Mesenchymal stem cell (in vitro differentiated cells and primary cell): Measurements from ENCODE around the gene ECHS1.

ENCODE experiments used
- DNase-seq: peaks from one replicate; pipeline ENCODE4 v3.0.0-alpha.2; 2013
- H2AFZ ChIP-seq: one replicate; pipeline ENCODE4 v1.6.1; 2013; ENCODE audit warnings: low read depth, mild to moderate bottlenecking, control low read depth, inconsistent platforms, low read length, moderate library complexity
- H2AK5ac ChIP-seq: 2 replicates; pipeline ENCODE4 v1.6.1; 2013; ENCODE audit warnings: low read length, moderate library complexity, mild to moderate bottlenecking, inconsistent platforms; ENCODE audit not compliant: severe bottlenecking
- H2BK120ac ChIP-seq: one replicate; pipeline ENCODE4 v1.6.1; 2013; ENCODE audit warnings: low read depth, mild to moderate bottlenecking, inconsistent platforms, low read length, moderate library complexity
- H2BK12ac ChIP-seq, 2 experiments: one replicate each; pipeline ENCODE4 v1.6.1; 2013; ENCODE audit warnings: inconsistent platforms in 2 of 2, low read length in 2 of 2, mild to moderate bottlenecking in 2 of 2, moderate library complexity in 2 of 2, control low read depth in 1 of 2
- H2BK15ac ChIP-seq: one replicate; pipeline ENCODE4 v1.6.1; 2013; ENCODE audit warnings: mild to moderate bottlenecking, low read depth, inconsistent platforms; ENCODE audit not compliant: poor library complexity, severe bottlenecking
- H2BK5ac ChIP-seq: 2 replicates; pipeline ENCODE4 v1.6.1; 2013; ENCODE audit warnings: low read depth, mild to moderate bottlenecking, low read length, control low read depth, inconsistent platforms; ENCODE audit not compliant: poor library complexity, severe bottlenecking
- H3K14ac ChIP-seq, 2 experiments: one replicate each; pipeline ENCODE4 v1.6.1; 2013; ENCODE audit warnings: inconsistent platforms in 2 of 2, low read length in 2 of 2, control low read depth in 1 of 2, mild to moderate bottlenecking in 1 of 2, moderate library complexity in 1 of 2
- H3K18ac ChIP-seq, 2 experiments: one replicate each; pipeline ENCODE4 v1.6.1; 2013; ENCODE audit warnings: inconsistent platforms in 2 of 2, low read length in 2 of 2, control low read depth in 1 of 2, low read depth in 1 of 2, mild to moderate bottlenecking in 1 of 2
- H3K23ac ChIP-seq, 2 experiments: one replicate each; pipeline ENCODE4 v1.6.1; 2013; ENCODE audit warnings: inconsistent platforms in 2 of 2, low read length in 2 of 2, mild to moderate bottlenecking in 2 of 2, moderate library complexity in 2 of 2, control low read depth in 1 of 2
- H3K27ac ChIP-seq: 2 replicates; pipeline ENCODE4 v1.5.1; 2013; ENCODE audit warnings: mild to moderate bottlenecking, moderate library complexity, low read length, control low read depth, inconsistent platforms; ENCODE audit not compliant: poor library complexity, severe bottlenecking
- H3K27me3 ChIP-seq, 2 experiments: 2 replicates each; pipeline versions ENCODE4 v1.6.1 to v1.7.0; 2013; ENCODE audit warnings: low read length in 2 of 2, mild to moderate bottlenecking in 2 of 2, moderate library complexity in 2 of 2, control low read depth in 1 of 2, inconsistent platforms in 1 of 2; ENCODE audit not compliant: control insufficient read depth in 1 of 2, insufficient read depth in 1 of 2
- H3K36me3 ChIP-seq, 2 experiments: 2 replicates each; pipeline versions ENCODE4 v1.6.1 to v1.7.0; 2013; ENCODE audit warnings: low read length in 2 of 2, control low read depth in 1 of 2, inconsistent platforms in 1 of 2, low read depth in 1 of 2, mild to moderate bottlenecking in 1 of 2; ENCODE audit not compliant: insufficient read depth in 2 of 2, control insufficient read depth in 1 of 2
- H3K4ac ChIP-seq, 2 experiments: one replicate each; pipeline ENCODE4 v1.6.1; 2013; ENCODE audit warnings: inconsistent platforms in 2 of 2, low read length in 2 of 2, mild to moderate bottlenecking in 2 of 2, moderate library complexity in 2 of 2, control low read depth in 1 of 2, low read depth in 1 of 2
- H3K4me1 ChIP-seq: 2 replicates; pipeline ENCODE4 v1.6.1; 2013; ENCODE audit warnings: low read depth, low read length, control low read depth; ENCODE audit not compliant: control insufficient read depth, insufficient read depth
- H3K4me2 ChIP-seq: 2 replicates; pipeline ENCODE4 v1.6.1; 2013; ENCODE audit warnings: low read length, mild to moderate bottlenecking, inconsistent platforms; ENCODE audit not compliant: poor library complexity, severe bottlenecking
- H3K4me3 ChIP-seq, 2 experiments: 2 replicates each; pipeline versions ENCODE4 v1.5.1 to v1.7.0; 2013; ENCODE audit warnings: low read length in 2 of 2, mild to moderate bottlenecking in 2 of 2, control low read depth in 1 of 2, low read depth in 1 of 2; ENCODE audit not compliant: insufficient read depth in 1 of 2
- H3K79me1 ChIP-seq: replicated peaks from 2 replicates; pipeline ENCODE4 v1.6.1; 2013; ENCODE audit warnings: mild to moderate bottlenecking, control low read depth, low read length, inconsistent platforms; ENCODE audit not compliant: poor library complexity, severe bottlenecking
- H3K9ac ChIP-seq: 2 replicates; pipeline ENCODE4 v1.7.0; 2013; ENCODE audit warnings: mild to moderate bottlenecking, low read length, moderate library complexity
- H3K9me3 ChIP-seq: 2 replicates; pipeline ENCODE4 v1.7.0; 2013; ENCODE audit warnings: mild to moderate bottlenecking, low read length; ENCODE audit not compliant: control insufficient read depth
- H4K8ac ChIP-seq: one replicate; pipeline ENCODE4 v1.6.1; 2013; ENCODE audit warnings: inconsistent platforms, mild to moderate bottlenecking, low read length, moderate library complexity
- H4K91ac ChIP-seq: one replicate; pipeline ENCODE4 v1.6.1; 2013; ENCODE audit warnings: mild to moderate bottlenecking, low read length, inconsistent platforms
- WGBS: methylation state at CpG from one replicate; pipeline ENCODE4 v1.1.7; 2013; ENCODE audit warnings: mixed read lengths; 5-methylcytosine and 5-hydroxymethylcytosine counted together

ECHS1 gene

DNA sequence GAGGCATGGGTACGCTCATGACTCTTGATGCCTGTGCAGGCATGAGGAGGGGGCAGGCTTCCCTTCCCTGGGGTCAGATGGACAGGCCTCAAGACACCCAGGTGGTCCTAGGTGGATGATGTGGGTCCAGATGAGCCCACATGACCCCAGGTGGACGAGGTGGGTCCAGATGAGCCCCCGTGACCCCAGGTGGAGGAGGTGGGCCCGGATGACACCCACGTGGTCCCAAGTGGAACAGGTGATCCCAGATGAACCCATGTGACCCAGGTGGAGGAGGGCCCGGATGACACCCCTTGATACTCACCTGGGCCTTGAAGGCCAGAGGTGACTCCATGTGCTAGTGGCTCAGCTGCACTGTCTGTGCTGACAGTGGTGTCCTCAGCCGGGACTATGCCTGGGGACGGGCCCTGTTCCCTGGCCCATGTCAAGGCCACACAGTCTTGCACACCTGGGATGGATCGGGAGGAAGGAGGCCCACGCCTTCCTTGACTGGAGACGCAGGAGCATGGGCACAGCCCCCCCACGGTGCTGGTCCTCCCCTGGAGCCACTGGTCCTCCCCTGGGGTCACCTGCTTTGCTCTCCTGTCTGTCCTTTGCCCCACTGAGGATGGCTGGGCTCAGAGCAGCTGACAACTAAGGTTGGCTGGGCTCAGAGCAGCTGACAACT is 22.7 kb downstream of the ECHS1 start:
- Histone ChIP-seq H2BK15ac (no peak overlapping the region), H2AFZ (no peak overlapping the region), H3K79me1 (peaks cover 4% of the 10 kb centered on the region), H3K4me3 (no peak overlapping the region), H3K23ac (no peak overlapping the region), H3K27me3 (peaks cover 8 to 62% of the 10 kb centered on the region in 2 experiments), H2BK12ac (no peak overlapping the region), H3K9me3 (no peaks in the 10 kb centered on the region), H3K9ac (no peak overlapping the region), H3K4ac (no peak overlapping the region), H2BK120ac (no peak overlapping the region), H3K18ac (no peak overlapping the region), H4K8ac (no peak overlapping the region), H3K4me1 (peaks cover 13% of the 10 kb centered on the region), H2AK5ac (no peak overlapping the region), H3K27ac (no peak overlapping the region), H4K91ac (no peak overlapping the region), H2BK5ac (no peak overlapping the region), H3K14ac (no peak overlapping the region), H3K4me2 (no peak overlapping the region), H3K36me3 (peaks cover 0 to 15% of the 10 kb centered on the region in 2 experiments)
- no peak for DNase-seq
- 86% methylated on average over 12 of the region's 12 CpGs for WGBS

GRCh38 chr10:133349577-133350011 is 23.6 kb downstream of the ECHS1 start:
- peaks cover 13% of the 10 kb centered on the region for H3K4me1 ChIP-seq
- H4K8ac ChIP-seq: no peak overlapping the region
- H3K79me1 ChIP-seq: no peaks in the 10 kb centered on the region
- H3K9me3 ChIP-seq: no peaks in the 10 kb centered on the region
- H2BK15ac ChIP-seq: no peak overlapping the region
- H3K36me3 ChIP-seq: peaks cover 0 to 7% of the 10 kb centered on the region in 2 experiments
- H3K23ac ChIP-seq: no peak overlapping the region
- no peak overlapping the region for H3K4ac ChIP-seq
- no peak overlapping the region for H3K18ac ChIP-seq
- no peak overlapping the region for H3K9ac ChIP-seq
- H2BK5ac ChIP-seq: no peak overlapping the region
- H2BK120ac ChIP-seq: no peak overlapping the region
- H3K27me3 ChIP-seq: peaks cover 8 to 70% of the 10 kb centered on the region in 2 experiments
- WGBS: 90% methylated on average over 7 of the region's 9 CpGs
- H2AFZ ChIP-seq: no peak overlapping the region
- no peak overlapping the region for H3K4me3 ChIP-seq
- H2AK5ac ChIP-seq: no peak overlapping the region
- DNase-seq: no peak
- H3K4me2 ChIP-seq: no peak overlapping the region
- no peak overlapping the region for H2BK12ac ChIP-seq
- peak overlapping the region; percentile 34 for H4K91ac ChIP-seq
- H3K14ac ChIP-seq: peak overlapping the region in 1 of 2 experiments; percentile 71
- no peak overlapping the region for H3K27ac ChIP-seq

DNA sequence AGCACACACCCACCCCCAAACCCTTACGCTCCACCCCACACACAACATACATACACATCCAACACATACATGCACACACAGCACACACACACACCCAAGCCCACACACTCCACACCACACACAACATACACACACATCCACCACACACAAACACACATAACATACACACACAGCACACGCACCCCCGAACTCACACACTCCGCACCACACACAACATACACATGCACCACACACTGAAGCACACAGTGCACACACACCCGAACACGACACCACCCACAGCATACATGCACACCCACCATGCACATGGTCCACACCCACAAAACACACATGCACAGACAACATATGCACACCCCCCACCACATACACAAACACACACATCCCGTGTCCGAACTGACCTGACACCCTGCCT is 24.0 kb downstream of the ECHS1 start:
- H2BK120ac ChIP-seq: no peak overlapping the region
- H3K36me3 ChIP-seq: peaks cover 0 to 3% of the 10 kb centered on the region in 2 experiments
- H3K4ac ChIP-seq: no peak overlapping the region
- peak overlapping the region in 1 of 2 experiments; percentile 71 for H3K14ac ChIP-seq
- H3K4me3 ChIP-seq: peak overlapping the region in 1 of 2 experiments; percentile 26
- H4K8ac ChIP-seq: no peak overlapping the region
- peak overlapping the region; percentile 57 for H2AFZ ChIP-seq
- H3K9ac ChIP-seq: no peak overlapping the region
- H3K23ac ChIP-seq: no peak overlapping the region
- H3K79me1 ChIP-seq: no peaks in the 10 kb centered on the region
- H3K27me3 ChIP-seq: peaks cover 8 to 74% of the 10 kb centered on the region in 2 experiments
- H2AK5ac ChIP-seq: no peak overlapping the region
- peak overlapping the region; percentile 34 for H4K91ac ChIP-seq
- no peak overlapping the region for H2BK15ac ChIP-seq
- peaks cover 13% of the 10 kb centered on the region for H3K4me1 ChIP-seq
- WGBS: 95% methylated on average over 8 of the region's 8 CpGs
- H3K18ac ChIP-seq: peak overlapping the region in 1 of 2 experiments; percentile 11
- no peak overlapping the region for H2BK5ac ChIP-seq
- H3K9me3 ChIP-seq: no peaks in the 10 kb centered on the region
- H3K27ac ChIP-seq: no peak overlapping the region
- H3K4me2 ChIP-seq: no peak overlapping the region
- no peak overlapping the region for H2BK12ac ChIP-seq
- no peak for DNase-seq

DNA sequence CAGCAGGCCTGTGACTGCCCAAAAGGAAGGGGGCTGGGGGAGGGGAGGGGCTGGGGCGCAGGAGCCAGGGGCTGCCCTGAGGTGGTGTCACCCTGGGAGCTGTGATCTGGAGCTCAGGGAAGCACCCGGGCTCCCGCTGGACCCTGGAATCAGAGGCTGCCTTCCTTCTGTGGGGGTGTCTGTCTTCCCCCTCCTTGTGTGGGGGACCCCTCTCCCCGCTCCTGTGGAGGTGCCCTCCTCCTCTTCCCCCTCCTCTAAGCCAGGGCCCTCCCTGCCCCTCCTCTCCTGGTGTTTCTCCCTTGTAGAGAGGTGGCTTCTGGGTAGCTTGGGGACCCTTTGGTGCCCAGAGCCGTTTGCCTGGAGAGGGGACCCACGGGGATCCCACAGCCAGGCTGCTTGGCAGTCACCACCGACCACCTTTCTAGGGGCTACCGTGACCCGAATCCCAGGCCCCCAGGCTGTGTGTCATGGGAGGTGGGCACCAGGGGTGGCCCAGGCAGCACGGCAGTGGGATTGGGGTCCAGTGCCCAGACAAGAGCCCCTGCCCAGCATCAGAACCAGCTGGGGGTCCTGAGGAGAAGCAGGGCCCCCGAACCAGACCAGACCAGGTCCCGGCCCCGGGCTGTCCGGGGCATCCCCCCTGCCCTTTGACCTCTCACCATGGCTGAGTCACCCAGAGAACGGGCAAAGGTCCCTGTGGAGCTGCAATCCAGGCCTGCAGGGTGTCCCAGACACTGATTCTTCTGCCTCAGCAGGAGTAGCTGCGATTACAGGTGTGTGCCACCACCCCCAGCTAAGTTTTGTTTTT is 25.2 kb downstream of the ECHS1 start:
- Histone ChIP-seq H3K27me3 (peaks cover 8 to 77% of the 10 kb centered on the region in 2 experiments), H3K79me1 (no peaks in the 10 kb centered on the region), H3K9ac (no peak overlapping the region), H3K4me1 (peaks cover 17% of the 10 kb centered on the region), H2BK15ac (no peak overlapping the region), H3K4me2 (no peak overlapping the region), H3K14ac (no peak overlapping the region), H4K91ac (no peak overlapping the region), H2BK120ac (no peak overlapping the region), H2AK5ac (no peak overlapping the region), H4K8ac (no peak overlapping the region), H3K27ac (no peak overlapping the region), H3K18ac (no peak overlapping the region), H3K23ac (no peak overlapping the region), H3K4ac (no peak overlapping the region), H3K9me3 (no peaks in the 10 kb centered on the region), H2BK12ac (no peak overlapping the region), H2BK5ac (no peak overlapping the region), H3K4me3 (no peak overlapping the region), H3K36me3 (no peaks in the 10 kb centered on the region), H2AFZ (no peak overlapping the region)
- 81% methylated on average over 15 of the region's 16 CpGs for WGBS
- no peak for DNase-seq
